ENCODE measurements around the gene RAX2. TPM values are rescaled to one million over a fixed set of nuclear protein-coding genes. Genes with fewer than 3 reads are reported as not detected.

Gene RAX2
- total and polyA plus RNA-seq, 2 donors from 2014 or later, result not detected

GRCh38 chr19:3732108-3732507 is 39.9 kb downstream of the RAX2 start:
- no peak for TF ChIP-seq CTCF (IDR thresholded peaks at IDR 0.05; ENCODE audit: borderline replicate concordance, extremely low read depth, insufficient read depth)
- peaks cover 0 to 3% (median 0%) of the 10 kb centered on the region in 3 donors for H3K36me3 ChIP-seq (ENCODE audit: control insufficient read depth in 2 of 3, insufficient read depth in 3 of 3, low read length in 3 of 3)
- no peak overlapping the region for H3K9ac ChIP-seq (ENCODE audit: low read length in 3 of 3)
- FAIRE-seq (no peak), DNase-seq (no peak)
- no peaks in the 10 kb centered on the region for H3K27me3 ChIP-seq (ENCODE audit: control insufficient read depth, insufficient read depth, low read length)
- H3K4me3 ChIP-seq (ENCODE audit: low read length in 3 of 3), result no peak overlapping the region
- H3K27ac ChIP-seq (ENCODE audit: low read depth in 2 of 2, low read length in 2 of 2), result no peak overlapping the region
- H3K4me1 ChIP-seq (ENCODE audit: control insufficient read depth in 2 of 3, insufficient read depth in 2 of 3, low read depth in 1 of 3, low read length in 3 of 3), result no peaks in the 10 kb centered on the region
- H3K9me3 ChIP-seq (ENCODE audit: control insufficient read depth in 2 of 3, insufficient read depth in 1 of 3, low read length in 3 of 3), result no peaks in the 10 kb centered on the region
- intact Hi-C loops (cut with DNase I), result no loop called here

DNA sequence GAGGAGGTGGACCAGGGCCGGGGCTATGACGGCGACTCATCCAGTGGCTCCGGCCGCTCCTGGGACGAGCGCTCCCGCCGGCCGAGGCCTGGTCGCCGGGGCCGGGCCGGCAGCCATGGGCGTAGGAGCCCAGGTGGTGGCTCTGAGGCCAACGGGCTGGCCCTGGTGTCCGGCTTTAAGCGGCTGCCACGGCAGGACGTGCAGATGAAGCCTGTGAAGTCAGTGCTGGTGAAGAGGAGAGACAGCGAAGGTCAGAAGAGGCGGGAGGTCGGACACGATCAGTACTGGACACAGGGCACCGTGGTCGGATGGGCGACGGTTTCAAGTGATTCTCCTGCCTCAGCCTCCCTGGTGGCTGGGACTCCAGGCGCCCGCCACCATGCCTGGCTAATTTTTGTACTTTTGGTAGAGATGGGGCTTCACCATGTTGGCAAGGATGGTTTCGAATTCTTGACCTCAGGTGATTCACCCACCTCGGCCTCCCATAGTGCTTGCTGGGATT is 41.5 kb downstream of the RAX2 start:
- DNase-seq (no peak), FAIRE-seq (no peak)

DNA sequence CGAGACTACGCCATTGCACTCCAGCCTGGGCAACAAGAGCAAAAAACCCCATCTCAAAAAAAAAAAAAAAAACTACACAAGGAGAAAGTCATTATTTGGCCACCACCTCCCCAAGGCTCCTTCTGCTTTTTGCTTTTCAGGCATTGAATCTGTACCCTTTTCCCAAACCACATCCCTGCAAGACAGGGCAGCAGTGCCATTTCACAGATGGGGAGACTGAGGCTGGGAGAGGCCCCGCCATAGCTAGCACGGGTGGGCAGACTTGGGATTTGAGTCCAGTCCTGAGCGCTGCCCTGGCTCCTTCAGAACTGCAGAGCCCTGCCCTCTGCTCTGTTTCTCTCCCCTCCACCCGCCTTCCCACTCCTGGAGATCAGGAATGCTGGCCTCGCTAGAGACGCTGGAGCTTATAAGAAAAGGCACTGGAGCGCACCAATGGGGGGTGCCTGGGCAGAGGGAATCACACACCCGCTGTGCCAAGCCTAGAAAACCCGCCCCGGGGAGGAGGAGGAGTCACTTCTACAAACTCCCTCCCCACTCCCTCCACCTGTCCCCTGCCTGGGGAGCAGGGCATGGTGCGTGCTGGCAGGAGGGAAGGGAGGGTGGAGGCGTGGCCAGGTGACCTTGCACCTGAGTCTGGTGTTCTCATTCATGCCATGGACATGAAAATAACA is 46.3 kb downstream of the RAX2 start:
- Histone ChIP-seq H3K4me1 (ENCODE audit: control insufficient read depth in 2 of 3, insufficient read depth in 2 of 3, low read depth in 1 of 3, low read length in 3 of 3) (peaks cover 0 to 3% (median under 1%) of the 10 kb centered on the region in 3 donors), H3K27ac (ENCODE audit: low read depth in 2 of 2, low read length in 2 of 2) (peak overlapping the region in 1 of 2 donors; percentile 16), H3K4me3 (ENCODE audit: low read length in 3 of 3) (no peak overlapping the region), H3K9ac (ENCODE audit: low read length in 3 of 3) (no peak overlapping the region), H3K27me3 (ENCODE audit: control insufficient read depth, insufficient read depth, low read length) (no peaks in the 10 kb centered on the region), H3K36me3 (ENCODE audit: control insufficient read depth in 2 of 3, insufficient read depth in 3 of 3, low read length in 3 of 3) (no peaks in the 10 kb centered on the region), H3K9me3 (ENCODE audit: control insufficient read depth in 2 of 3, insufficient read depth in 1 of 3, low read length in 3 of 3) (no peaks in the 10 kb centered on the region)
- DNase-seq, result peak; percentile 85 to 91 (median 88)
- no peak for TF ChIP-seq CTCF (IDR thresholded peaks at IDR 0.05; ENCODE audit: borderline replicate concordance, extremely low read depth, insufficient read depth)
- FAIRE-seq, result no peak
- intact Hi-C loops (cut with DNase I), result no loop called here

More for the DNA sequence above, 41.5 kb downstream of the RAX2 start:
- H3K9me3 ChIP-seq (ENCODE audit: control insufficient read depth in 2 of 3, insufficient read depth in 1 of 3, low read length in 3 of 3), result no peaks in the 10 kb centered on the region
- TF ChIP-seq CTCF (IDR thresholded peaks at IDR 0.05; ENCODE audit: borderline replicate concordance, extremely low read depth, insufficient read depth), result no peak
- H3K9ac ChIP-seq (ENCODE audit: low read length in 3 of 3), result no peak overlapping the region
- no peak overlapping the region for H3K27ac ChIP-seq (ENCODE audit: low read depth in 2 of 2, low read length in 2 of 2)
- H3K27me3 ChIP-seq (ENCODE audit: control insufficient read depth, insufficient read depth, low read length), result no peaks in the 10 kb centered on the region
- H3K4me1 ChIP-seq (ENCODE audit: control insufficient read depth in 2 of 3, insufficient read depth in 2 of 3, low read depth in 1 of 3, low read length in 3 of 3), result no peaks in the 10 kb centered on the region
- H3K4me3 ChIP-seq (ENCODE audit: low read length in 3 of 3), result no peak overlapping the region
- H3K36me3 ChIP-seq (ENCODE audit: control insufficient read depth in 2 of 3, insufficient read depth in 3 of 3, low read length in 3 of 3), result no peaks in the 10 kb centered on the region
- intact Hi-C loops (cut with DNase I), result no loop called here
